ENCODE results near the gene PROC. TPM values are rescaled to one million over a fixed set of nuclear protein-coding genes. Genes with fewer than 3 reads are reported as not detected.

The PROC gene
- total and polyA plus RNA-seq, 2 of the 4 experiments (the other 2 are of a cell fraction) = 0.07 TPM; not detected in 1

DNA sequence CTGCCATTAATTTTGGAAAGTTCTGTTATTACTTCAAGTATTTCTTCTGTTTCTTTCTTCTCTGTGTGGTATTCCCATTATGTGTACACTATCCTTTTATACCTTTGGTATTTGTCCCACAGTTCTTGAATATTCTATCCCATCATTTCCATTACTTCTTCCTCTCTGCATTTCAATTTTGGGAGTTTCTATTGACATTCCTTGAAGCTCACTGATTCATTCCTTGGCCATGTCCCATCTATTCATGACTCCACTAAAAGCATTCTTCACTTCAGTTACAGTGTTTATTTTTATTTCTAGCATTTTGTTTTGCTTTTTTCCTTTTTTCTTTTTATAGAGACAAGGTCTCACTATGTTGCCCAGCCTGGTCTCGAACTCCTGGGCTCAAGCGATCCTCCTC lies 30.3 kb downstream of the PROC start:
- intact Hi-C loops (cut with micrococcal nuclease) (no loop called here), dilution Hi-C loops (cut with HindIII; ENCODE audit: low sequenced_read_pairs, unreplicated experiment) (no loop called here), in situ Hi-C loops (cut with MboI; ENCODE audit: low sequenced_read_pairs) (no loop called here)
- Histone ChIP-seq H3K18ac (ENCODE audit: low read depth, low read length) (no peak overlapping the region), H3K4me3 (ENCODE audit: insufficient read depth, low read depth, low read length) (no peak overlapping the region), H2BK15ac (ENCODE audit: low read depth, low read length) (no peak overlapping the region), H3K9me1 (ENCODE audit: insufficient read depth, low read length) (no peaks in the 10 kb centered on the region), H3K36me3 (ENCODE audit: control insufficient read depth, insufficient read depth, low read length) (no peaks in the 10 kb centered on the region), H3K56ac (ENCODE audit: extremely low read depth, insufficient read depth, low read length) (no peak overlapping the region), H3K9me3 (ENCODE audit: control insufficient read depth, insufficient read depth, low read length) (no peaks in the 10 kb centered on the region), H4K5ac (ENCODE audit: low read depth, low read length) (no peak overlapping the region), H3K79me1 (ENCODE audit: low read depth in 1 of 2, low read length in 2 of 2) (no peaks in the 10 kb centered on the region), H2BK5ac (ENCODE audit: low read depth, low read length, poor library complexity, severe bottlenecking) (no peak overlapping the region), H3K9ac (ENCODE audit: low read depth, low read length) (no peak overlapping the region), H3K4me2 (ENCODE audit: low read depth, low read length) (no peak overlapping the region), H3K4ac (ENCODE audit: low read depth, low read length) (no peak overlapping the region), H4K91ac (ENCODE audit: insufficient read depth, low read depth, low read length) (no peak overlapping the region), H3K14ac (replicated peaks; ENCODE audit: low read depth, low read length) (no peak overlapping the region), H2AK5ac (ENCODE audit: low read depth, low read length) (no peak overlapping the region), H3K27ac (ENCODE audit: insufficient read depth, low read length) (no peak overlapping the region), H3K27me3 (ENCODE audit: control insufficient read depth, insufficient read depth, low read length) (no peaks in the 10 kb centered on the region), H2AK9ac (replicated peaks; ENCODE audit: low read depth, low read length, poor library complexity) (no peak overlapping the region), H3K23ac (ENCODE audit: low read depth, low read length) (no peak overlapping the region), H2BK120ac (ENCODE audit: low read depth, low read length) (no peak overlapping the region), H2AFZ (replicated peaks; ENCODE audit: low read length, poor library complexity) (no peak overlapping the region), H2BK20ac (ENCODE audit: low read depth, low read length) (no peak overlapping the region), H3K4me1 (ENCODE audit: control insufficient read depth, insufficient read depth, low read length) (0 out of 2 replicates have a peak, but pooled peaks cover 2% of the 10 kb centered on the region), H4K20me1 (ENCODE audit: insufficient read depth, low read length) (no peaks in the 10 kb centered on the region), H4K8ac (ENCODE audit: low read depth in 2 of 2, low read length in 2 of 2) (no peak overlapping the region)
- ChIA-PET POLR2A (ENCODE audit: unreplicated experiment) (no interaction called here), CTCF (no interaction called here)
- DNase-seq (peak; percentile 69), ATAC-seq (ENCODE audit: low read depth) (peak; percentile 54)
- TF ChIP-seq RCOR1 (IDR thresholded peaks at IDR 0.05; ENCODE audit: insufficient replicate concordance, low read length) (no peak), MXI1 (IDR thresholded peaks at IDR 0.05; ENCODE audit: borderline replicate concordance, low read depth, low read length) (no peak), SMC3 (IDR thresholded peaks at IDR 0.05; ENCODE audit: low read depth, low read length) (no peak), MAFK (IDR thresholded peaks at IDR 0.05; ENCODE audit: low read depth, low read length) (no peak), CHD1 (IDR thresholded peaks at IDR 0.05; ENCODE audit: low read depth, low read length) (no peak), RAD21 (IDR thresholded peaks at IDR 0.05; ENCODE audit: low read length) (no peak), BHLHE40 (IDR thresholded peaks at IDR 0.05; ENCODE audit: low read depth, low read length) (no peak), NFE2L2 (IDR thresholded peaks at IDR 0.05; ENCODE audit: low read depth, low read length) (no peak), POLR2A (IDR thresholded peaks at IDR 0.05; ENCODE audit: low read depth, low read length) (no peak), RFX5 (IDR thresholded peaks at IDR 0.05; ENCODE audit: low read depth, low read length) (no peak), CEBPB (IDR thresholded peaks at IDR 0.05; ENCODE audit: low read depth, low read length) (no peak), FOS (IDR thresholded peaks at IDR 0.05; ENCODE audit: low read depth, low read length) (no peak), MAZ (IDR thresholded peaks at IDR 0.05; ENCODE audit: borderline replicate concordance, low read depth, low read length) (no peak)
- TF ChIP-seq, protein P1, sequence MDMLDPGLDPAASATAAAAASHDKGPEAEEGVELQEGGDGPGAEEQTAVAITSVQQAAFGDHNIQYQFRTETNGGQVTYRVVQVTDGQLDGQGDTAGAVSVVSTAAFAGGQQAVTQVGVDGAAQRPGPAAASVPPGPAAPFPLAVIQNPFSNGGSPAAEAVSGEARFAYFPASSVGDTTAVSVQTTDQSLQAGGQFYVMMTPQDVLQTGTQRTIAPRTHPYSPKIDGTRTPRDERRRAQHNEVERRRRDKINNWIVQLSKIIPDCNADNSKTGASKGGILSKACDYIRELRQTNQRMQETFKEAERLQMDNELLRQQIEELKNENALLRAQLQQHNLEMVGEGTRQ (IDR thresholded peaks at IDR 0.05; ENCODE audit: low read depth, low read length) = no peak
- TF ChIP-seq, protein P2, sequence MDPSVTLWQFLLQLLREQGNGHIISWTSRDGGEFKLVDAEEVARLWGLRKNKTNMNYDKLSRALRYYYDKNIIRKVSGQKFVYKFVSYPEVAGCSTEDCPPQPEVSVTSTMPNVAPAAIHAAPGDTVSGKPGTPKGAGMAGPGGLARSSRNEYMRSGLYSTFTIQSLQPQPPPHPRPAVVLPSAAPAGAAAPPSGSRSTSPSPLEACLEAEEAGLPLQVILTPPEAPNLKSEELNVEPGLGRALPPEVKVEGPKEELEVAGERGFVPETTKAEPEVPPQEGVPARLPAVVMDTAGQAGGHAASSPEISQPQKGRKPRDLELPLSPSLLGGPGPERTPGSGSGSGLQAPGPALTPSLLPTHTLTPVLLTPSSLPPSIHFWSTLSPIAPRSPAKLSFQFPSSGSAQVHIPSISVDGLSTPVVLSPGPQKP (IDR thresholded peaks at IDR 0.05; ENCODE audit: borderline replicate concordance, low read depth, low read length) = no peak
- TF ChIP-seq, protein P3, sequence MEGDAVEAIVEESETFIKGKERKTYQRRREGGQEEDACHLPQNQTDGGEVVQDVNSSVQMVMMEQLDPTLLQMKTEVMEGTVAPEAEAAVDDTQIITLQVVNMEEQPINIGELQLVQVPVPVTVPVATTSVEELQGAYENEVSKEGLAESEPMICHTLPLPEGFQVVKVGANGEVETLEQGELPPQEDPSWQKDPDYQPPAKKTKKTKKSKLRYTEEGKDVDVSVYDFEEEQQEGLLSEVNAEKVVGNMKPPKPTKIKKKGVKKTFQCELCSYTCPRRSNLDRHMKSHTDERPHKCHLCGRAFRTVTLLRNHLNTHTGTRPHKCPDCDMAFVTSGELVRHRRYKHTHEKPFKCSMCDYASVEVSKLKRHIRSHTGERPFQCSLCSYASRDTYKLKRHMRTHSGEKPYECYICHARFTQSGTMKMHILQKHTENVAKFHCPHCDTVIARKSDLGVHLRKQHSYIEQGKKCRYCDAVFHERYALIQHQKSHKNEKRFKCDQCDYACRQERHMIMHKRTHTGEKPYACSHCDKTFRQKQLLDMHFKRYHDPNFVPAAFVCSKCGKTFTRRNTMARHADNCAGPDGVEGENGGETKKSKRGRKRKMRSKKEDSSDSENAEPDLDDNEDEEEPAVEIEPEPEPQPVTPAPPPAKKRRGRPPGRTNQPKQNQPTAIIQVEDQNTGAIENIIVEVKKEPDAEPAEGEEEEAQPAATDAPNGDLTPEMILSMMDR (conservative IDR thresholded peaks at IDR 0.05; ENCODE audit: low read depth, low read length) = no peak
- no TSS peak for BruUV-seq (replicated peaks)
- 88% methylated on average over 2 of the region's 2 CpGs; no CpG with 5 or more reads in 1 of the 2 experiments for WGBS, 2 experiments (ENCODE audit: extremely low coverage in 2 of 2, insufficient read length in 1 of 2)

All from IMR-90 (cell line).